ENCODE measurements around the gene FREY1. TPM values are rescaled to one million over a fixed set of nuclear protein-coding genes. Genes with fewer than 3 reads are reported as not detected.

FREY1 gene
- total and polyA plus RNA-seq, 9 of the 15 experiments (the other 6 are each of a cell fraction or from before 2014, with no cell fraction given) = 0.25 to 1.5 (median 1.1) TPM; not detected in 5

DNA sequence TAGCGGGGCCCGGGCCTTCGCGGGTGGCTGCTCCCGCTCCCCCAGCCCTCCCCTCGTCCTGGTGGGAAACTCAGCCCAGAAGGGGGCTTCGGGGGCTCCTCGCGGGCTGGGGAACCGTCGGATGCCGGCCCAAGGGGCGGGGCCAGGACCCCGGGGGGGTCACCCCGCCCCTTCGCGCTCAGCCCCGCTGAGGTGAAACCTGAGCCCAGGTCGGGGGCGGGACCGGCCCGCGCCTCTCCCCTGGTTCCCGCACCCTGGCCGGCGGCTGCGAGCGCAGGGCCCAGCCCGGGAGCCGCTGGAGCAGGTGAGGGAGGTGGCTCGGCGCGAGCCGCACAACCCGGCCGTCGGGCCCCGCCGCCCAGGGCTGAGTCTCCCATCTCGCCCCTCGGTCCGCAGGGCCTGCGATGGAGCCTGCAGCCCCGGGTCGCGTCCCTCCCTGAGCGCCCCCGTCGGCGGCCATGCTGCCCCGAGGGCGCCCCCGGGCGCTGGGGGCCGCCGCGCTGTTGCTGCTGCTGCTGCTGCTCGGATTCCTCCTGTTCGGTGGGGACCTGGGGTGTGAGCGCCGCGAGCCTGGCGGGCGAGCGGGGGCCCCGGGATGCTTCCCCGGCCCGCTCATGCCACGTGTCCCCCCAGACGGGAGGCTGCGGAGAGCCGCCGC is 15.5 kb upstream of the FREY1 start, which contains the start of gene LARGE2 (continued):
- TF ChIP-seq POLR2B (IDR thresholded peaks at IDR 0.05; ENCODE audit: low read depth, partially characterized antibody) (no peak), NFIC (IDR thresholded peaks at IDR 0.05) (peak; percentile 12; the same call in 1 of the 2 replicates), RNF2 (IDR thresholded peaks at IDR 0.05) (no peak), TEAD1 (CRISPR knock-in tag; IDR thresholded peaks at IDR 0.05) (no peak), TRIM24 (IDR thresholded peaks at IDR 0.05) (no peak), PHTF2 (CRISPR knock-in tag; IDR thresholded peaks at IDR 0.05) (no peak), SIN3A (IDR thresholded peaks at IDR 0.05; ENCODE audit: borderline replicate concordance in 2 of 2, control insufficient read depth in 1 of 2, low read depth in 2 of 2, low read length in 2 of 2) (no peak; a peak in 1 of 4 replicates), ETV5 (CRISPR knock-in tag; IDR thresholded peaks at IDR 0.05; ENCODE audit: low read depth) (no peak), ZNF24 (IDR thresholded peaks at IDR 0.05) (no peak), ZNF324 (CRISPR knock-in tag; IDR thresholded peaks at IDR 0.05) (no peak), THRAP3 (IDR thresholded peaks at IDR 0.05; ENCODE audit: borderline replicate concordance) (no peak), PML (IDR thresholded peaks at IDR 0.05; ENCODE audit: low read length) (no peak), JUNB (CRISPR knock-in tag; conservative IDR thresholded peaks at IDR 0.05) (no peak), NRF1 (conservative IDR thresholded peaks at IDR 0.05 in 1 of 2, IDR thresholded peaks at IDR 0.05 in 1 of 2) (peak; percentile 55 to 57; a peak in 3 of 4 replicates), JUND (IDR thresholded peaks at IDR 0.05; ENCODE audit: borderline replicate concordance, low read depth, low read length) (no peak), JUND (tag; IDR thresholded peaks at IDR 0.05; ENCODE audit: borderline replicate concordance, low read depth, low read length) (no peak), SREBF1 (IDR thresholded peaks at IDR 0.05; ENCODE audit: borderline replicate concordance, low read depth, low read length) (no peak), STAT5A (IDR thresholded peaks at IDR 0.05; ENCODE audit: borderline replicate concordance, low read length) (no peak), E2F3 (CRISPR knock-in tag; IDR thresholded peaks at IDR 0.05) (no peak), KDM5B (IDR thresholded peaks at IDR 0.05; ENCODE audit: insufficient replicate concordance, low read depth, low read length) (no peak), HNRNPK (IDR thresholded peaks at IDR 0.05; ENCODE audit: low read depth, low read length, poor library complexity, severe bottlenecking) (peak; percentile 49), ATF7 (IDR thresholded peaks at IDR 0.05) (0 out of 2 replicates have a peak, but pooled peaks have one; percentile 20)
- TF ChIP-seq, protein P1, sequence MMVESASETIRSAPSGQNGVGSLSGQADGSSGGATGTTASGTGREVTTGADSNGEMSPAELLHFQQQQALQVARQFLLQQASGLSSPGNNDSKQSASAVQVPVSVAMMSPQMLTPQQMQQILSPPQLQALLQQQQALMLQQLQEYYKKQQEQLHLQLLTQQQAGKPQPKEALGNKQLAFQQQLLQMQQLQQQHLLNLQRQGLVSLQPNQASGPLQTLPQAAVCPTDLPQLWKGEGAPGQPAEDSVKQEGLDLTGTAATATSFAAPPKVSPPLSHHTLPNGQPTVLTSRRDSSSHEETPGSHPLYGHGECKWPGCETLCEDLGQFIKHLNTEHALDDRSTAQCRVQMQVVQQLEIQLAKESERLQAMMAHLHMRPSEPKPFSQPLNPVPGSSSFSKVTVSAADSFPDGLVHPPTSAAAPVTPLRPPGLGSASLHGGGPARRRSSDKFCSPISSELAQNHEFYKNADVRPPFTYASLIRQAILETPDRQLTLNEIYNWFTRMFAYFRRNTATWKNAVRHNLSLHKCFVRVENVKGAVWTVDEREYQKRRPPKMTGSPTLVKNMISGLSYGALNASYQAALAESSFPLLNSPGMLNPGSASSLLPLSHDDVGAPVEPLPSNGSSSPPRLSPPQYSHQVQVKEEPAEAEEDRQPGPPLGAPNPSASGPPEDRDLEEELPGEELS (CRISPR knock-in tag; IDR thresholded peaks at IDR 0.05; ENCODE audit: borderline replicate concordance) = no peak
- TF ChIP-seq, protein P2, sequence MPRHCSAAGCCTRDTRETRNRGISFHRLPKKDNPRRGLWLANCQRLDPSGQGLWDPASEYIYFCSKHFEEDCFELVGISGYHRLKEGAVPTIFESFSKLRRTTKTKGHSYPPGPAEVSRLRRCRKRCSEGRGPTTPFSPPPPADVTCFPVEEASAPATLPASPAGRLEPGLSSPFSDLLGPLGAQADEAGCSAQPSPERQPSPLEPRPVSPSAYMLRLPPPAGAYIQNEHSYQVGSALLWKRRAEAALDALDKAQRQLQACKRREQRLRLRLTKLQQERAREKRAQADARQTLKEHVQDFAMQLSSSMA (CRISPR knock-in tag; IDR thresholded peaks at IDR 0.05) = 0 out of 2 replicates have a peak, but pooled peaks have one; percentile 17
- TF ChIP-seq, protein P3, sequence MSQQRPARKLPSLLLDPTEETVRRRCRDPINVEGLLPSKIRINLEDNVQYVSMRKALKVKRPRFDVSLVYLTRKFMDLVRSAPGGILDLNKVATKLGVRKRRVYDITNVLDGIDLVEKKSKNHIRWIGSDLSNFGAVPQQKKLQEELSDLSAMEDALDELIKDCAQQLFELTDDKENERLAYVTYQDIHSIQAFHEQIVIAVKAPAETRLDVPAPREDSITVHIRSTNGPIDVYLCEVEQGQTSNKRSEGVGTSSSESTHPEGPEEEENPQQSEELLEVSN (IDR thresholded peaks at IDR 0.05; ENCODE audit: borderline replicate concordance in 1 of 2, extremely low read depth in 1 of 2, insufficient read depth in 1 of 2, insufficient read length in 1 of 2, low read depth in 1 of 2, low read length in 1 of 2, poor library complexity in 1 of 2, severe bottlenecking in 1 of 2) = peak in 1 of 2 experiments; percentile 9

All from K562 (cell line).